ENCODE measurements around the gene TTC31.

TTC31 gene

DNA sequence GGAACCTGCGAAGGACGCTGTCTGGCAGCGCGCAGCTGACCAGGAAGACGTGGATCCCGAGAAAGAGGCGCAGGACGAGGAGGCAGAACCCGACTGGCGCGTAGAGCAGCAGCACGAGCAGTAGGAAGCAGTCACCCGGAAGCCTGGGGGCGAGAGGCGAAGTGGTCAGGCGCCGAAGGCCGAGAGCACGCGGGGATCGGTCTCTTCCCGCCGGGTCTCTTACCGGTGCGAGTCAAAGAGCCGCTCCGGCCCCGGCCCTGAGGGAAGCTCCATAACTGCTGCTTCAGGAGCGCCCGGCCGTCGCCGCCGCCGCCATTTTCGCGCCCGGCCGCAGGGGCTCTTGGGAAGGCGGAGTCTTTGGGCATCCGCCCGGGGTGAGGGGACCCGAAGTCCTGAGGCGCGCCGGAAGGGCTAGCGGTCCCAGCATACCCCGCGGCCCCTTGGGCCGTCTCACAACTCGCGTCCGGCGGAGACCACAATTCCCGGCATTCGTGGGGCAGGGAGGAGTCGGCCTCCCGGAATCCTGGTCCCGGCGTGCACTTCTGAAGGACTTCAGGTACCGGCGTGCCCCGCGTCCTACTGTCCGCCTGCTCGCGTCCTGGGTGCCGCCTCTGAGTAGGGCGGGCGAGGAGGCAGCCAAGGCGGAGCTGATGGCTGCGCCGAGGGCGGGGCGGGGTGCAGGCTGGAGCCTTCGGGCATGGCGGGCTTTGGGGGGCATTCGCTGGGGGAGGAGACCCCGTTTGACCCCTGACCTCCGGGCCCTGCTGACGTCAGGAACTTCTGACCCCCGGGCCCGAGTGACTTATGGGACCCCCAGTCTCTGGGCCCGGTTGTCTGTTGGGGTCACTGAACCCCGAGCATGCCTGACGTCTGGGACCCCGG lies 46.7 kb downstream of the TTC31 start, which contains the start of the genes AUP1 and HTRA2:
Gene AUP1 (minus strand): TSS at position 350 of the 882 bp plus-strand sequence. CDS start 77 bp downstream, at position 273.
Gene HTRA2 (plus strand): TSS at position 577 of the 882 bp plus-strand sequence. CDS start 74 bp downstream, at position 651.
- ATAC-seq, result peak; percentile 92
- H3K27me3 Mint-ChIP-seq, result no peaks in the 10 kb centered on the region
- peak within 1 kb of the TSS; percentile 94 for H3K4me3 Mint-ChIP-seq
- peak; percentile 93 for DNase-seq
- H3K27ac Mint-ChIP-seq, result peak within 1 kb of the TSS; percentile 93
- no peaks in the 10 kb centered on the region for H3K9me3 Mint-ChIP-seq
- peaks cover 57% of the 10 kb centered on the region for H3K36me3 Mint-ChIP-seq (ENCODE audit: low read depth)
- peaks cover 46% of the 10 kb centered on the region for H3K4me1 Mint-ChIP-seq

DNA sequence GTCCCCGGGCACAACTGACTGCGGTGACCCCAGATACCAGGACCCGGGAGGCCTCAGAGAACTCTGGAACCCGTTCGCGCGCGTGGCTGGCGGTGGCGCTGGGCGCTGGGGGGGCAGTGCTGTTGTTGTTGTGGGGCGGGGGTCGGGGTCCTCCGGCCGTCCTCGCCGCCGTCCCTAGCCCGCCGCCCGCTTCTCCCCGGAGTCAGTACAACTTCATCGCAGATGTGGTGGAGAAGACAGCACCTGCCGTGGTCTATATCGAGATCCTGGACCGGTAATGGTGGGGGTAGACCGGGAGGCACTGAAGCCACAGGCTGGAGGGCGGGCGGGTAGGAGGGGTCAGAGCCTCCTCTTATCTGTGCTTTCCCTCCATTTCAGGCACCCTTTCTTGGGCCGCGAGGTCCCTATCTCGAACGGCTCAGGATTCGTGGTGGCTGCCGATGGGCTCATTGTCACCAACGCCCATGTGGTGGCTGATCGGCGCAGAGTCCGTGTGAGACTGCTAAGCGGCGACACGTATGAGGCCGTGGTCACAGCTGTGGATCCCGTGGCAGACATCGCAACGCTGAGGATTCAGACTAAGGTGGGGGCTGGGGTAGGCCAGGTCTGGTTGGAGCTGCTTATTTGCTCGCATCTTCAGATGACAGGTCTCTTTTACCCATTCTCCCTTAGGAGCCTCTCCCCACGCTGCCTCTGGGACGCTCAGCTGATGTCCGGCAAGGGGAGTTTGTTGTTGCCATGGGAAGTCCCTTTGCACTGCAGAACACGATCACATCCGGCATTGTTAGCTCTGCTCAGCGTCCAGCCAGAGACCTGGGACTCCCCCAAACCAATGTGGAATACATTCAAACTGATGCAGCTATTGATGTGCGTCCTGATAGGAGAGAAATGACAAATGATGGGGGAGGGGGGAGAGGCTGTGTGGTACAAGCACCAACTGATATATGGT lies 47.6 kb downstream of the TTC31 start:
- peak overlapping the region; percentile 84 for H3K27ac Mint-ChIP-seq
- peak overlapping the region; percentile 94 for H3K4me3 Mint-ChIP-seq
- H3K9me3 Mint-ChIP-seq, result no peaks in the 10 kb centered on the region
- H3K27me3 Mint-ChIP-seq, result no peaks in the 10 kb centered on the region
- ATAC-seq, result peak; percentile 22
- DNase-seq, result peak; percentile 55
- H3K4me1 Mint-ChIP-seq, result peaks cover 46% of the 10 kb centered on the region
- peaks cover 57% of the 10 kb centered on the region for H3K36me3 Mint-ChIP-seq (ENCODE audit: low read depth)

DNA sequence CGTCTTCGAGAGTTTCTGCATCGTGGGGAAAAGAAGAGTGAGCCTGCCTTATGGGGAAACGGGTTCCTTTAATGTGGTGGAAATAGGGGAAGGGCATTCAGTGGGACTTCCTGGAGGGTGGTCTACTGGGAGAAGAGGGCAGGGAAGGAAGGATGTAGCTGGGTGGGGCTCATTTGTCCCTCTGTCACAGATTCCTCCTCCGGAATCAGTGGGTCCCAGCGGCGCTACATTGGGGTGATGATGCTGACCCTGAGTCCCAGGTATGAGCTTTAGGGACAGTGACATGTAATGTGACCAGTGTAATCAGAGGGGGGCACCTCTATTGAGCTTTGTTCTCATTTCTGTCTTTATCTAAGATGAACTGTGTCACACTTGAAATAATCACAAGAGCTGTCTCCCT lies 48.8 kb downstream of the TTC31 start:
- no peaks in the 10 kb centered on the region for H3K9me3 Mint-ChIP-seq
- peak overlapping the region; percentile 23 for H3K27ac Mint-ChIP-seq
- peaks cover 40% of the 10 kb centered on the region for H3K4me1 Mint-ChIP-seq

DNA sequence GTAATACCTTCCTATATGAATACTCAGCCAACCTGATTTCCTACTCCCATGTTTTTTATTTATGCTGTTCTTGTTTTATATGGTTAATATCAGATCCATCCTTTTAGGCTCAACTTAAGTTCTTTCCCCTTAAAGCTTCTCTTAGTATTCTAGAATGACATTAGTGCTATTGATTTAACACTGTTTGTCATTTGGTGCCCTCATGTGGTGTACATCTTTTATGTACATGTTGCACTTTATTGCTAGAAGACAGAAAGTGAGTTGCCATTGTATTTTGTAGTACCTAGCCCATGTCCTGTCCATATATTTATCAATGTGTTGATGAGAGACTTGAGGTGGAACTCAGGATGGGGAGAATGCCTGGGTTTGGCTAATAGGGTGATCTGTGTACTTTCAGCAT lies 49.3 kb downstream of the TTC31 start:
- peaks cover 35% of the 10 kb centered on the region for H3K4me1 Mint-ChIP-seq
- H3K9me3 Mint-ChIP-seq, result no peaks in the 10 kb centered on the region
- peak overlapping the region; percentile 23 for H3K27ac Mint-ChIP-seq
- ATAC-seq, result no peak
- H3K4me3 Mint-ChIP-seq, result peak overlapping the region; percentile 29
- peaks cover 1% of the 10 kb centered on the region for H3K27me3 Mint-ChIP-seq
- DNase-seq, result no peak
- peaks cover 41% of the 10 kb centered on the region for H3K36me3 Mint-ChIP-seq (ENCODE audit: low read depth)

More for the DNA sequence above, 48.8 kb downstream of the TTC31 start:
- Mint-ChIP-seq H3K27me3 (no peaks in the 10 kb centered on the region), H3K36me3 (ENCODE audit: low read depth) (peaks cover 47% of the 10 kb centered on the region), H3K4me3 (peak overlapping the region; percentile 94)
- DNase-seq (no peak), ATAC-seq (no peak)

DNA sequence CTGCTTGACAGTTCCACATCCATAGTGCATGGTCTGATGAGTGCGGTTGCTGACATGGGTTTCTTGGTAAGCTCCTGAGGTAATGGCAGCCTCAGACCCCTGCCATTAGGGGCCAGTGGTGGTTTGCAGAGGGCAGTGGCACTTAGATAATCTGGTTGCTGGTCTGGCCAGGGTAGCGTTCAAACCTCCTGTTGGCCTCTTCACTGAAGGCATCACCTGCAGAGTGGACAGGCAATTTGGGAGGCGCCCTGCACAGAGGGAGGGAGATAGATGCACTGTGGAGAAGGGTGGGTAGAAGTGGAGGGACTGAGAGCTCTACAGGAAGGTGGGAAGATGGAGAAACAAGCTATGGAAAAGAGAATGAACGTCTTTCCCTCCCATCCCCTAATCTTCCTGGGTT lies 50.6 kb downstream of the TTC31 start:
- DNase-seq, result no peak
- H3K4me3 Mint-ChIP-seq, result no peak overlapping the region
- no peak overlapping the region for H3K27ac Mint-ChIP-seq
- ATAC-seq, result no peak
- H3K27me3 Mint-ChIP-seq, result peaks cover 11% of the 10 kb centered on the region
- no peaks in the 10 kb centered on the region for H3K9me3 Mint-ChIP-seq
- H3K4me1 Mint-ChIP-seq, result peaks cover 27% of the 10 kb centered on the region
- H3K36me3 Mint-ChIP-seq (ENCODE audit: low read depth), result peaks cover 29% of the 10 kb centered on the region

DNA sequence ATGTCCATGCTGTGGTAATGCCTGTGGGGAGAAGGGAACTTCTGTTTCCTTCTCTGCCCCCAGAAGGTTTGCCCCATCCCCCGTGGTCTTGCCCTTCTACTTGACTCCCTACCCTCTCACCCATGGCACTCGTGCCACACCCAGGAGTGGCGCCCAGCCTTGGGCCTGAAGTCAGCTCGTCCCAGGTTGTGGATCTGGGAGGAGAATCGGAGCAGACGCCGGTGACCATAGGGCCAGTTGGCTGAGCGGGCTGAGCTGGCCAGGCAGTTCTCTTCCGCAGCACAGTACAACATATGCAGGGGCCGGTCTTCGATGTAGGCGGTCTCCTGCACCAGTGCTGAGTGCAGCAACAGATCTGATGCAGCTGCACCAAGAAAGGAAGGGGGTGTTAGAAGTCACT lies 51.5 kb downstream of the TTC31 start:
- Mint-ChIP-seq H3K27ac (no peak overlapping the region), H3K4me3 (no peak overlapping the region), H3K9me3 (no peaks in the 10 kb centered on the region), H3K36me3 (ENCODE audit: low read depth) (peaks cover 21% of the 10 kb centered on the region), H3K27me3 (peaks cover 19% of the 10 kb centered on the region), H3K4me1 (peaks cover 31% of the 10 kb centered on the region)
- DNase-seq, result no peak
- ATAC-seq, result no peak

DNA sequence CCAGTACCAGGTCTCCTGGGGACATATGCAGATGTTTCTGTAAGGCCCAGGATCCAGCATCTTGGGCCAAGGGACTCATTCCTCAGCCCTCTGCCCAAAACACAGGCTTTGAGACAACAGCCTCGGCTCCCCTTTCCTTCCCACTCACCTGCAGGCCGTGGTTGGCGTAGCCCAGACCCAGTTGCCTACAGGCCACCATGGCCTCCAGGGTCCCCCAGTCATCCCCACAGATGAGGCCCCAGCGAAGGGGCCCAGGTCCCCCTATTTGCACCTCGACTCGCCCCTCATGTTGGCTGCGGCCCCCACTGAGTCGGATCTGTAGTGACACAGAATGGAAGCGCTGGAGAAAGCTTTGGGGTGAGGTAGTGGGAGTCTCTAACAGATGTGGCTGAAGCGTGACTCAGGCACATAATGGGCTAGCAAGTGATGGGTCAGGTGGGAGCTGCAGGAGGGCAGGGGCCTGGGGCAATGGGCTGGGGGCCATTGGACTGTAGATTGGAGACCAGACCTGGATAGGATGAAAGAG lies 52.6 kb downstream of the TTC31 start:
- no peak overlapping the region for H3K27ac Mint-ChIP-seq
- H3K27me3 Mint-ChIP-seq, result peaks cover 19% of the 10 kb centered on the region
- DNase-seq (no peak), ATAC-seq (no peak)
- H3K36me3 Mint-ChIP-seq (ENCODE audit: low read depth), result peaks cover 21% of the 10 kb centered on the region
- H3K4me3 Mint-ChIP-seq, result no peak overlapping the region
- peaks cover 31% of the 10 kb centered on the region for H3K4me1 Mint-ChIP-seq
- H3K9me3 Mint-ChIP-seq, result no peaks in the 10 kb centered on the region

DNA sequence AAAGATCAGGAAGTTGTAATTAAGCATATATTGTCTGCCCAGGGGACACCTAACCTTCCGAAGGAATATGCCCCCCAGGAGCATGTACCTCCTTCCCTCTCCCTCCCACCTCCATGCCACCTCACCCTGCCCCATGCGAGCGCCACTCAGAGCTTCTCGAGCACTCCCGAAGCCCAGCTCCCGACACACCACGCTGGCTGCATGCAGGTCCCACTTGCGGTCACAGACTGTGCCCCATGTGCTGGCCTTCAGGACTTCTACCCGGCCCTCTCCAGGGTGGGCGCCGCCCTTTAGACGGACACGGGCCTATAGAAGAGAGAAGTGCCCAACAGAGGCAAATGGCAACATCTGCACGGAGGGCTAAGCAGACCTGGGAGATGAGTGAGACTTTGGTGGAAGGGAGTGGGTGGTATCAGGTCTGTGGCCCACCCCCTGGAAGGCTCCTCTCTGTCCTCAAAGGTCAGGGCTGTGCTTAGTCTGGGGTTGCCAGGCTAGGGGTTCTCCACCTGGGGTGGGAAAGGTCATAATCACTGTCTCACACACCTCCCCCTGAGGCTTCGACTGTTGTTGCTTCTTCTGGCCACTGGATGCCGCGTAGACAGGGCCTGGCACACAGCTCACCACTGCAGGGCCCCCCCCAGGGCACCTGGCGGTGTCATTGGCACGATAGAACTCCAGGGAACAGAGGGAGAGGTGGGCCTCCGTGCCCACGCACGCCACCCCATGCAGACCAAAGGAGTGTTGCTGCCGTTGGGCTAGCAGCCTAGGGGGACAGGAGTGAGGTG lies 53.5 kb downstream of the TTC31 start:
- peaks cover 24% of the 10 kb centered on the region for H3K4me1 Mint-ChIP-seq
- H3K9me3 Mint-ChIP-seq, result no peaks in the 10 kb centered on the region
- H3K4me3 Mint-ChIP-seq, result no peak overlapping the region
- peaks cover 19% of the 10 kb centered on the region for H3K27me3 Mint-ChIP-seq
- ATAC-seq (peak; percentile 81), DNase-seq (no peak)
- H3K27ac Mint-ChIP-seq, result no peak overlapping the region
- peaks cover 16% of the 10 kb centered on the region for H3K36me3 Mint-ChIP-seq (ENCODE audit: low read depth)

DNA sequence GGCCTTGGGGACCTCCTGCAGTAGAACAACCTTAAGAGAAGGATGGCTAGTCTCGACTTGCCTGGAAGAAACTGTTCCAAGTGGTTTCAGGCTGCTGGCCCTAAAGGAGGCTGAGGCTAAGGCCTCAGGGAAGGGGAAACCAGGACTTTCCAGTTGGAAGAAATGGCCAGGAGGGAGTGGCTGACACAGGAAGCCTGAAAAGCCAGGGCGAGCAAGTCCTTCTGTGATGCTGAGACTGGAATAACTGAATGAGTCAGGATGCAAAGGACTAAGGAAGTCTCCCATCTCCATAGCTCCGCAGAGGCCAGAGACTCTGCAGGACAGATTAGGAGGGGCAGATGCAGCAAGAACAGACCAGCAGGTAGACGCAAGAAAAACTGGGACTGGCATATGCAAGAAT lies 54.3 kb downstream of the TTC31 start:
- DNase-seq, result no peak
- Mint-ChIP-seq H3K9me3 (no peaks in the 10 kb centered on the region), H3K4me1 (peaks cover 16% of the 10 kb centered on the region), H3K27me3 (peaks cover 20% of the 10 kb centered on the region), H3K36me3 (ENCODE audit: low read depth) (peaks cover 10% of the 10 kb centered on the region), H3K27ac (no peak overlapping the region), H3K4me3 (no peak overlapping the region)
- no peak for ATAC-seq

DNA sequence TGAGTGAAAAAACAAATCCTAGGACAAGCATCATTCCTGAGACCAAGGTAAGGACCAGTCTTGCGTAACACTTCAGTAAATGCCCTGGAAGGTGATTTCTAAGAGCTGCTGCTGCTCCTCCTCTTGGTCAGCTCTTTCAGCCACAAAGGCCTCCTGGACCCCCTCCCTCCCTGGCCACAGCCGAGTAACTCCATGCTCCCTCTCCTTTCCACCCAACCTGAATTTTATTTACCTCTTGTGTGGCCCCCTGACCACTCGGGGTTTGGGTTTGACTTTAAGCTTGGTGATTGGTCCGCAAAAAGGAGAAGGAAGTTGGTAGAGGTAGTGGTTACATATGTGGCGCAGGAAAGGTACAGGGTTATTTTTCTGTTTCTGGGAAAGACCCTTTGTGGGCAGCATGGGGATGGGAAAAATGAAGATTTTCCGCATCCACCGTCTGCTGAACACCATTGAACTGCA lies 56.0 kb downstream of the TTC31 start:
- H3K27ac Mint-ChIP-seq, result peak overlapping the region; percentile 22

DNA sequence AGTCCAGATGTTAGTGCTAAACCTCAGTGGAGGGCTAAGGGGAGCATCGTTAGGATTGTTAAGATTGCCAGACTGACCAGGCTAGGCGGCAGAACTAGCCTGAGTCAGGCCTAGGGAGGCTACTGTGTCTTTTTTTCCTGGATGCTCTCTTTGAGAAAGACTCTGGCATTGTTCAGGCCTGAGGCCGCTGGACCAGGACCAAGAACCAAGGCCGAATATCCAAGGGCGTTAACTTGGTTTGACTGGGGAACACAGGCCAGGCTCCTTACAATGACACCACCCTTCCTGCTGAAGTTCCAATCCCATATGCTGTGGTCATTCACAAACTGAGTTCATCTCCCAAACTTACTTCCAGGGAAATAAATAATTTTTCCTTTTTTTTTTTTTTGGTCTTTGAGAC lies 57.4 kb downstream of the TTC31 start:
- no peak for DNase-seq
- Mint-ChIP-seq H3K27me3 (peaks cover 31% of the 10 kb centered on the region), H3K27ac (no peak overlapping the region)

More for the DNA sequence above, 56.0 kb downstream of the TTC31 start:
- peaks cover 13% of the 10 kb centered on the region for H3K4me1 Mint-ChIP-seq
- peaks cover 27% of the 10 kb centered on the region for H3K27me3 Mint-ChIP-seq
- ATAC-seq, result no peak
- H3K9me3 Mint-ChIP-seq, result no peaks in the 10 kb centered on the region
- no peaks in the 10 kb centered on the region for H3K36me3 Mint-ChIP-seq (ENCODE audit: low read depth)
- no peak overlapping the region for H3K4me3 Mint-ChIP-seq
- DNase-seq, result no peak

DNA sequence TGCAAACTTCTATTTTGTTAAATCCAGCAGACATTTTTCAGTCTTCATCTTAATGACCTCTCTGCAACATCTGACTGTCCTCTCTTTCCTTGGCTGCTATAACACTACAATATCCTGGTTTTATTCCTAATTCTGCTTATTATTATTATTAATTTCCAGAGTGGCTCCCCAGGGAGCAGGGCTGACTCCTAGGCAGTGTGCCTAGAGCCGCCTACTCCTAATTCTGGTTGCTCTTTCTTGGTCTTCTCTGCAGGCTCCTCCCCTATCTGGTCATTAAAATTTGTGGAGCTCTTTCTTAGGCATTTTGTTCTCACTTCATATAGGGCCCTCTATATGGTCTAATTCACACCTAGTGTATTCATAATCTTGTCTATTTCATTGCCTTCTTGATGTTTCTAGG lies 60.1 kb downstream of the TTC31 start:
- DNase-seq (no peak), ATAC-seq (no peak)
- no peaks in the 10 kb centered on the region for H3K36me3 Mint-ChIP-seq (ENCODE audit: low read depth)
- H3K9me3 Mint-ChIP-seq, result no peaks in the 10 kb centered on the region
- peaks cover 35% of the 10 kb centered on the region for H3K27me3 Mint-ChIP-seq
- peaks cover 12% of the 10 kb centered on the region for H3K4me1 Mint-ChIP-seq
- H3K27ac Mint-ChIP-seq, result no peak overlapping the region
- H3K4me3 Mint-ChIP-seq, result no peak overlapping the region

More for the DNA sequence above, 57.4 kb downstream of the TTC31 start:
- H3K9me3 Mint-ChIP-seq, result no peaks in the 10 kb centered on the region
- H3K36me3 Mint-ChIP-seq (ENCODE audit: low read depth), result no peaks in the 10 kb centered on the region
- H3K4me3 Mint-ChIP-seq, result no peak overlapping the region
- ATAC-seq, result no peak
- peaks cover 13% of the 10 kb centered on the region for H3K4me1 Mint-ChIP-seq
